H1 (cell line): ENCODE measurements around the gene MRPL20. TPM values are rescaled to one million over a fixed set of nuclear protein-coding genes. Genes with fewer than 3 reads are reported as not detected.

Source experiments
- ASH2L ChIP-seq: fragments of 200-600, 300-600 bp; sonication (generic); IDR thresholded peaks from one replicate; pipeline ENCODE4 v1.7.1; 2017; ENCODE audit warnings: low read length
- MAFK ChIP-seq: IDR thresholded peaks from 2 replicates; pipeline ENCODE4 v1.6.1; 2012; ENCODE audit warnings: low read depth, mild to moderate bottlenecking, improper control_type of control experiment, low read length
- RNF2 ChIP-seq: fragments of 200-900, 300-1000 bp; sonication (generic); IDR thresholded peaks from 2 replicates; pipeline ENCODE4 v1.7.1; 2016; ENCODE audit warnings: borderline replicate concordance, low read depth, mild to moderate bottlenecking, antibody characterized with exemption, low read length; ENCODE audit not compliant: poor library complexity, severe bottlenecking; ENCODE audit errors: missing control alignments
- polyA plus RNA-seq, 7 experiments: library from polyadenylated mRNA; depleted of rRNA in 3 of 7; stranded (reverse) in 5 of 7; unstranded in 2 of 7; fragments of >200 nt in 5 of 7; fragments of 200-250 nt in 2 of 7; gene quantifications; 1 replicate in 5 of 7; 2 replicates in 1 of 7; 4 replicates in 1 of 7; pipeline versions ENCODE4 v1.2.1 to v1.2.3, GENCODE V29; 2011 to 2013; ENCODE audit warnings: missing spikeins in 2 of 7, mixed read lengths in 2 of 7
- total RNA-seq: library from RNA; stranded (reverse); fragmentation: NEBNext Ultra II Directional; extraction: Animal tissue kit (Norgen Biotek cat#: 25700); gene quantifications from 2 replicates; pipeline ENCODE4 v1.2.1, GENCODE V29; 2021

The MRPL20 gene
- total and polyA plus RNA-seq, 2 of the 8 experiments (the other 6 are each of a cell fraction or from before 2014, with no cell fraction given), result 126 to 151 TPM

DNA sequence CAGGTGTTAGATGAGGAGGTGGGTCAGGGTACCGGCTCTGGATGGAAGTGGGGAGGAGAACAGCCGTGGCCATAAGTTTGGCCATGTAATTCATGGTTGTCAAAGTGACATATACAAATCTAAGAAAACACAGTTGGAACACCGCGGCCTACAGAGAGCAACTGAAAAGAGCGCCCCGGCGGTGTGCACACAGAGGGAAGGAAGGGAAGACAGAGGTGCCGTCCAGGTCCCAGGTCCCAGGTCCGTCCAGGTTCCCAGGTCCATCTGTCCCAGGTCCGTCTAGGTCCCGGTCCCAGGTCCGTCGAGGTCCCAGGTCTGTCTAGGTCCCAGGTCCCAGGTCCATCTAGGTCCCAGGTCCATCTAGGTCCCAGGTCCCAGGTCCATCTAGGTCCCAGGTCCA is 4.5 kb upstream of the MRPL20 start (continued):
- TF ChIP-seq ASH2L (no peak), RNF2 (no peak), MAFK (no peak)
